NT2/D1 (cell line): Measurements from ENCODE around the gene ACBD4.

Source experiments
- DNase-seq: peaks from one replicate; pipeline ENCODE4 v3.0.0-alpha.2; 2011; ENCODE audit warnings: low read depth, low spot score
- H3K27me3 ChIP-seq: 2 replicates; pipeline ENCODE4 v1.6.0; 2011; ENCODE audit warnings: mild to moderate bottlenecking; ENCODE audit not compliant: insufficient read length, insufficient read depth
- H3K36me3 ChIP-seq: 2 replicates; pipeline ENCODE4 v1.6.1; 2011; ENCODE audit warnings: mild to moderate bottlenecking, low read length, mixed read lengths; ENCODE audit not compliant: insufficient read depth, insufficient read length
- H3K4me1 ChIP-seq: 2 replicates; pipeline ENCODE4 v1.5.1; 2011; ENCODE audit not compliant: insufficient read depth, insufficient read length
- H3K4me3 ChIP-seq: 2 replicates; pipeline ENCODE4 v1.5.1; 2011; ENCODE audit warnings: low read depth; ENCODE audit not compliant: insufficient read length
- H3K9ac ChIP-seq: 2 replicates; pipeline ENCODE4 v1.6.0; 2011; ENCODE audit warnings: low read depth; ENCODE audit not compliant: insufficient read length
- H3K9me3 ChIP-seq: 2 replicates; pipeline ENCODE4 v1.5.1; 2011; ENCODE audit warnings: mild to moderate bottlenecking, low read length; ENCODE audit not compliant: insufficient read depth
- SUZ12 ChIP-seq: IDR thresholded peaks from 2 replicates; pipeline ENCODE4 v1.6.1; 2011; ENCODE audit not compliant: insufficient read length, insufficient read depth; ENCODE audit errors: extremely low read depth
- YY1 ChIP-seq: IDR thresholded peaks from 2 replicates; pipeline ENCODE4 v1.6.1; 2011; ENCODE audit not compliant: insufficient read length, insufficient read depth
- ZNF274 ChIP-seq: IDR thresholded peaks from 2 replicates; pipeline ENCODE4 v1.6.1; 2011; ENCODE audit warnings: mild to moderate bottlenecking, low read depth, low read length

ACBD4 gene

GRCh38 chr17:45117334-45117733 lies 18.2 kb upstream of the ACBD4 start:
- Histone ChIP-seq H3K4me3 (no peak overlapping the region), H3K36me3 (peaks cover 58% of the 10 kb centered on the region), H3K9me3 (no peaks in the 10 kb centered on the region), H3K4me1 (peaks cover 18% of the 10 kb centered on the region), H3K9ac (no peak overlapping the region), H3K27me3 (no peaks in the 10 kb centered on the region)
- DNase-seq, result no peak
- TF ChIP-seq YY1, result no peak
- TF ChIP-seq SUZ12, result no peak
- no peak for TF ChIP-seq ZNF274

- no peak overlapping the region for H3K9ac ChIP-seq
- H3K36me3 ChIP-seq, result peaks cover 52% of the 10 kb centered on the region
- no peaks in the 10 kb centered on the region for H3K9me3 ChIP-seq
- DNase-seq, result no peak
- no peak overlapping the region for H3K4me3 ChIP-seq
- peaks cover 18% of the 10 kb centered on the region for H3K4me1 ChIP-seq
- no peak for TF ChIP-seq YY1
- H3K27me3 ChIP-seq, result no peaks in the 10 kb centered on the region
Measured at GRCh38 chr17:45117848-45118646, 17.4 kb upstream of the ACBD4 start.

- Histone ChIP-seq H3K9ac (no peak overlapping the region), H3K4me3 (no peak overlapping the region), H3K36me3 (peaks cover 46% of the 10 kb centered on the region), H3K4me1 (peaks cover 25% of the 10 kb centered on the region), H3K27me3 (no peaks in the 10 kb centered on the region), H3K9me3 (no peaks in the 10 kb centered on the region)
- DNase-seq, result no peak
- TF ChIP-seq ZNF274, result no peak
- no peak for TF ChIP-seq SUZ12
- TF ChIP-seq YY1, result no peak
Measured at GRCh38 chr17:45118691-45119090, 16.8 kb upstream of the ACBD4 start.

GRCh38 chr17:45119964-45120363 lies 15.5 kb upstream of the ACBD4 start:
- H3K9ac ChIP-seq, result no peak overlapping the region
- no peak for DNase-seq
- no peak overlapping the region for H3K4me3 ChIP-seq
- H3K9me3 ChIP-seq, result no peaks in the 10 kb centered on the region
- no peaks in the 10 kb centered on the region for H3K27me3 ChIP-seq
- H3K36me3 ChIP-seq, result peaks cover 34% of the 10 kb centered on the region
- no peak for TF ChIP-seq SUZ12
- TF ChIP-seq YY1, result no peak
- TF ChIP-seq ZNF274, result no peak
- peaks cover 27% of the 10 kb centered on the region for H3K4me1 ChIP-seq

GRCh38 chr17:45120558-45120957 lies 14.9 kb upstream of the ACBD4 start:
- peaks cover 27% of the 10 kb centered on the region for H3K4me1 ChIP-seq
- no peaks in the 10 kb centered on the region for H3K27me3 ChIP-seq
- no peak for DNase-seq
- no peak overlapping the region for H3K4me3 ChIP-seq
- TF ChIP-seq SUZ12 (no peak), YY1 (no peak), ZNF274 (no peak)
- no peak overlapping the region for H3K9ac ChIP-seq
- H3K9me3 ChIP-seq, result no peaks in the 10 kb centered on the region
- H3K36me3 ChIP-seq, result peaks cover 37% of the 10 kb centered on the region

- Histone ChIP-seq H3K9me3 (no peaks in the 10 kb centered on the region), H3K36me3 (peaks cover 37% of the 10 kb centered on the region), H3K4me3 (no peak overlapping the region), H3K4me1 (peaks cover 27% of the 10 kb centered on the region), H3K9ac (no peak overlapping the region), H3K27me3 (no peaks in the 10 kb centered on the region)
- no peak for TF ChIP-seq ZNF274
- no peak for TF ChIP-seq YY1
- TF ChIP-seq SUZ12, result no peak
- no peak for DNase-seq
Measured at GRCh38 chr17:45121055-45121454, 14.4 kb upstream of the ACBD4 start.

GRCh38 chr17:45123076-45123770 lies 12.3 kb upstream of the ACBD4 start:
- no peak for DNase-seq
- Histone ChIP-seq H3K27me3 (no peaks in the 10 kb centered on the region), H3K4me1 (peaks cover 37% of the 10 kb centered on the region), H3K9ac (no peak overlapping the region), H3K4me3 (no peak overlapping the region), H3K36me3 (peaks cover 37% of the 10 kb centered on the region), H3K9me3 (no peaks in the 10 kb centered on the region)
- no peak for TF ChIP-seq SUZ12
- no peak for TF ChIP-seq ZNF274
- no peak for TF ChIP-seq YY1
